ACHN (cell line): ENCODE results near the gene TWNK.
A peak's percentile ranks its signal among the peaks of the same experiment; 100 is the strongest.

Experiments
- DNase-seq: peaks from one replicate; pipeline ENCODE4 v3.0.0-alpha.2; 2015
- in situ Hi-C: cut with HindIII; loops from 2 replicates; pipeline ENCODE4 v1.10.0; 2017; ENCODE audit warnings: low sequenced_read_pairs, low pct_ligation_motif_present, low pct_unique_long_range_greater_than_20kb

TWNK gene

DNA sequence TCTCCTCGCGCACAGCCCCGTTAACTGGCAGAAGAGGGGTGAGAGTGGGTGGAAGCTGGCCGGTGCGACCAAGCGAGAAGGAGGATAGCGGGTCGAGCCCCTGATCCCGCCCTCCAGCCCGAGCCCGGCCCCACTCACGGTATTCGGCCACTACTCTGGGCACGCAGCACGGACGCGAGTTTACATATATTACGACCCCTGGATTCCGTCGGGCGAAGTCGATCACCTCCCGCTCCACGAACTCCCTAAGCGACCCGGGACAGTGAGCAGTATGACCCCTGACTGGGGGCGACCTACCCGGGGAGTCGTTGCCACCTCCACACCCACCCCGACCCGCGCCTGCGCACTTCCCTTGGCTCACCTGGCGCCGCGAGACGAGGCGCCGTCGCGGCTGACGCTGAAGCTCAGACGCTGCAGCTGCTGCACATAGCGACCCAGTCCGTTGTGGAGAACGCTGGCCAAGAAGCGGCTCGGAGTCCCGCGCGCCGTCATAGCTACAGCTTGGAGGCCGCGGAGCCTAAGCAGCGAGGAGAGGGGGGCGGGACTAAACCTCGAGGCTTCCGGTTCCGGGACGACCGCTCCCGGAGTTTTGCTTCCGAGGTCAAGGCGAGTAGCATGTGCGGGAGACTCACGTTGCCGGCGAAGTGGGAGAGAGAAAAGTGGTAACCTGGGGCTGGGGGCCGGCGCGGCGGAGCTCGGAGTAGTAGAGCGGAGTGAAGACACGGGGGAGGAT, at the start of gene TWNK, which contains the start of gene MRPL43:
TSS of gene TWNK (plus strand) at position 592 of the 733 bp plus-strand sequence. CDS start 668 bp downstream, outside the sequence.
TSS of gene MRPL43 (minus strand) at position 546 of the 733 bp plus-strand sequence. CDS start at position 492, 54 bp downstream.
- in situ Hi-C loops, result no loop called here
- DNase-seq, result peak; percentile 84

DNA sequence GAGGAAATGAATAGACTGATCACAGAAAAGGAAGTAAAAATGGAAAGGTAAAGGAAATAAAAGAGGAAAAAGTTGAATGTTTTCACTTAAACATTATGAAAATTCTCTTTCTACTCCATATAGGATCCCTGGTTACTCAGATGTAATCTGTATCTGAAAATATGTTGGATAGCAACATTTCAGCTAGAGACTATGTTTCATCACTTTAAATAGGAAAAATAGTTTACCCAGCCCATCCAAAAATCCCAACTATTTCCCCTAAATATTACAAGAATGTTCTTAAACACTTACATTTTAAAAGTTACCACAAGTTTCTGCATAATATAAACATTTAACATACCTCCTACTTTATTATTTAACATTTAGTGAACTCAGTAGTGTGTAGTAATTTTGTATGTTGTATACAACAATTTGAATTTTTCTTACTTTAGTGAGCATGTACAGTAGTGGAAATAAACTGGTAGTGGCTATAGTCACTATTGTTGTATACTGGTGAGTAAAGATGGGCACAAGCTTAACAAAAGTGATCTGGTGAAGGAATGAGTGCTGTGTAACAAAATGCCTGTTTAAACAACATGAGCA, 47.5 kb upstream of the TWNK start:
- in situ Hi-C loops, result no loop called here
- no peak for DNase-seq

DNA sequence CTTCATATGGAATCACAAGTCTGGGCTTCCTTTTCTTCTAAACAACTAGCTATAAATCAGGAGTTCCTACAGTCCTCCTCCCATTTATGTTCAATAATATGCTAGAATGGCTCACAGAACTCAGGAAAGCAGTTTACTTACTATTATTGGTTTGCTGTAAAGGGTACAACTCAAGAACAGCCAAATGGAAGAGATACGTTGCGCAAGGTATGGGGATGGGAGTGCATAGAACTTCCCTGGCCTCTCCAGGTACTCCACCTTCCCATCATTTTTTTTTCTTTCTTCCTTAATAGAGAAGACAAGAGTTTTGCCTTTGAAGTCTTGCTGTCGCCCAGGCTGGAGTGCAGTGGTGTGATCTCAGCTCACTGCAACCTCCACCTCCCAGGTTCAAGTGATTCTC, 45.1 kb upstream of the TWNK start:
- no peak for DNase-seq

DNA sequence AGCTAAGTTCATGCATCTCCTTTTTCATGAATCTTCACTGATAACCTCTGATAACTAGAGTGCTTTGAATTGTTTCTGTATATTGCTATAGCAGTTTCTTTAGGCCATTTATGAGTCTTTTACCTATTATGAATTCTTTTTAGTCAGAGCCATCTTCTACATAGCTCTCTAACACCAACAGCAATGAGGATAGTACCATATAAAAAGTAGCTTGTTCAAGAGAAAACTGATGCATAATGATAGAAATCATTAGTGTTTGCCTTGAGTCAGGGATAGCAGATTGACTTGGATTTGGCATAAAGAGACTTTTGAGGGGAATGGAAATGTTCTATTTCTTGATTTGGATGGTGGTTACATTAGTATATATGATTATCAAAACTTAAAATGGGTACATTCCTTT, 43.8 kb upstream of the TWNK start:
- in situ Hi-C loops, result no loop called here

More for the DNA sequence above, 45.1 kb upstream of the TWNK start:
- in situ Hi-C loops, result no loop called here

DNA sequence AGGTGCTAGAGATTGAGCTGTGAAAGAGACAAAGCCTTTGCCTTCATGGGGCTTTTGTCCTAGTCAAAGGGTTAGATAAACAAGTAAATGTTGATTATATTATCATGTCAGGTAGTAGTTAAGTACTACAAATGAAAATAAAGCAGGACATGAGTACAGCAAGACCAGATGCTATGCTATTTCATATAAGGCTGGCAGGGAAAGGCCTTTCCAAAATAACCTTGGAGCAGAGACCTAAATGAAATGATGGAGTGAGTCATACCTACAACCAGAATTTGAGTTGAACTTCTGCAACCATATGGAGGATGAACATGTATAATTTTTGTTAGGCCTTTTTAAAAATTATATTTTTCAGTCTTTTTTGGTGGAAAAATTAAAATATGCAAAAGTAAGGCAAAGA, 41.6 kb upstream of the TWNK start:
- DNase-seq, result no peak
- in situ Hi-C loops, result no loop called here

More for the DNA sequence above, 43.8 kb upstream of the TWNK start:
- DNase-seq, result no peak

DNA sequence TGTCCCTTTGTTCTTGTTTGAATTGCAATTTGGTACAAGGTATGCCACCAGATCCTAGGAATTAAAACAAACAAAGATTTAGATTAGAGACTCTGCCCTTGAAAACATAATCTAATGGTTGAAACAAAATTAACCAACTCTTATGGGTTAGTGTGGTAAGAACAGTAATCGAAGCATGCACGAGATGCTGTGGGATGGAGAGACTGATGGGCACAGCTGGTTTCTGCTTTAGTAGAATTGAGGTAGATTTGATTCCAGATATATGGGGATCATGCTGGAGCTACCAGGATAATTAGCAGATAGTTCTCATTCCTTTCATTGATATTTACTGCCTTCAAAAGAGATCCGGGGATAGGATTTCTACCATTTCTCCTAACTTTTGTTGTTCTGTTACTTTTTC, 38.4 kb upstream of the TWNK start:
- DNase-seq, result no peak
- in situ Hi-C loops, result no loop called here

DNA sequence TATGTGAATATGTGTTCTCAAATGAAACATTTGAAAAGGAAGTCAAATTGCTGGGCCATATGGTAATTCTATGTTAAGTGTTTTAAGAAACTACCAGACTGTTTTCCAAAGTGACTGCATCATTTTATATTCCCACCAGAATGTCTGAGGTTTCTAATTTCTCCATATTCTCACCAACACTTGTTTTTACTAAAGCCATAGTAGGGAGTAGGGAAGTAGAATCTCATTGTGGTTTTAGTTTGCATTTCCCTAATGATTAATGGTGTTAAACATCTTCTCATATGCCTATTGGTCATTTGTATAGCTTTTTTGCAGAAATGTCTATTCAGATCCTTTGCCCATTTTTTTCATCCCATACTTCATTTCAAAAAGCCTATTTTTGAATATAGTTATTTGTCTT, 27.1 kb upstream of the TWNK start:
- in situ Hi-C loops, result no loop called here
- no peak for DNase-seq

DNA sequence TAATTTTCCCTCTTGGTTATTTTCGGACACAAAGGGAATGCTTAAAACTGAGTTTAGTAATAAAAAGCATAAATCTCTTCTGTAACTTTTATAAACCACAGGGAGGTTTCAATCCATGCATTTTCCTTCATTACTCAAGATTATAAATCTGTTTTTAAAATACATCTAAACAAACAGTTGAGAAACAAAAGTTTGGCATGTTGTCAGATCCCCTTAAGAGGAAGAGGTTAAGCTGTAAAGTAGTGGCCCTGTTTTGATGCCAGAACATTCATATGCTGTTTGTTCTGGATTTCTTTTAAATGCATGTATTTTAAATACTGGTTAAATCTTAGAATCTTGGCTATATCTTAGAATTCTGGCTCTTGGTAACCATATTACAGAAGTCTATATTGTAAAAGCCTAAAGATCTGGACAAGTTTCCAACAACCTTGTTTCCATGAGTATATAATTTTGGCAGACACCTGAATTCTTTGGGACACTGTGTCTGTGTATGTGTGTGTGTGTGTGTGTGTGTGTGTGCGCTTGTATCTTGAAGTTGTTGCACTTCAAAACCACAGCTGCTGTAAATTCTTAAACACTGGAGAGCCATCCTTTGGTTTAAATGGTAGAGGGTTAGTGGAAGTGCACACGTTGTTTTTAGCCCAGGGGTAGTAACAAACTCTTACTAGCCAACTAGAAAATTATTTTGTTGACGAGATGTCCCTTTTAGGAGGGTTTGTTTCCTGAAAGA, 24.8 kb upstream of the TWNK start:
- in situ Hi-C loops, result no loop called here

DNA sequence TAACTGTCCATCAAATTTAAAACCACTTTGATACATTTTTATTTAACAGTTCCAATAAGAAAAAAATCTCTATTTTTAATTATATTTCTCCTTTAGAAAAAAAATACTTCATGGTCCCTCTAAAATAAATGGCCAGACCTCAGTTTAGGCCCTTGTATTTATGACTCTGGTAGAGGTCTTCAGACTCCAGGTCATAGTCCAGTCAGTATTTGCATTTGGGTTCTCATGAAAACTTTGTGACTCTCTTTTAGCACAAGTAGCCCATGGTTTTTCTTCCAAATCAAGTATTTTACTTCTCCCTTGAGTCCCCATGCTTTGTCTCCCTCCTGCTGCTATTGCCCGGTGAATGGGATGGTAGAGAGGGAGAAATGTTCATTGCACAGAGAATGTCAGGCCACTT, 23.5 kb upstream of the TWNK start:
- in situ Hi-C loops, result no loop called here
- no peak for DNase-seq

More for the DNA sequence above, 24.8 kb upstream of the TWNK start:
- no peak for DNase-seq

DNA sequence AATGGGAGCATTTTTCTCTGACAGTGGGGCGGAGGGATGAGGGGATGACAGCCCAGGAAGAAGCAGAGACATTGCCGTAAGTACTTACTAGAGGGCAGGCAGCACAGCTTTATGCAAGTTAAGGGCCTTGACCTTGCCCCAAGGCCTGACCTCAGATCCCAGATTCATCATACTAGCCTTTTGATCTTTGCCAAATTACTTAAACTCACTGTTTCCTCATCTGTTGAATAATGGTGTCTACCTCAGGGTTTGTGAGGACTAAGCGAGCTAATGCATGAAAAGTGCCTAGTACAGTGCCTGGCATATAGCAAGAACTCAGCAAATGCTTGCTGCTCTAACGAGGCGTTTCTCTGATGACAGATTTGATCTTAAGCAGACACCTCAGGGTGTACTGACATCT, 21.5 kb upstream of the TWNK start:
- no peak for DNase-seq
- in situ Hi-C loops, result no loop called here

DNA sequence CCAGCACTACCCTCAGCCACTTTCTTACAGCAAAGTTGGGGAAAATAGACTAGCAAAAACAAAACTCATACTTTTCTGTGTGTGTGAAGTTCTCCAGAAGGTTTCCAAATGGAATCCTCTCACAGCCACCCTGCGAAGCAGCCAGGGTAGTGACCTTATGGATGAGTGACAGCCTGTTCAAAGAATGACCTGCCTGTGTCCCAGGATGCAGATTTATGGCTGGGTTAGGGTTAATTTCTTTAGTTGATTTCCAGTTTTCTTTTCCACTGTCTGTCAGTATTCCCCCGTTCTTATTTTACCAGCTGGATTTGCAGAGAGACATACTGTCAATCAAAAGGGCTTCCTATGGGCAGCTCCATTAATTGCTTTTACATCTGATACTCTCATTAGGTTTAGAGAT, 20.5 kb upstream of the TWNK start:
- DNase-seq, result no peak
- in situ Hi-C loops, result no loop called here

DNA sequence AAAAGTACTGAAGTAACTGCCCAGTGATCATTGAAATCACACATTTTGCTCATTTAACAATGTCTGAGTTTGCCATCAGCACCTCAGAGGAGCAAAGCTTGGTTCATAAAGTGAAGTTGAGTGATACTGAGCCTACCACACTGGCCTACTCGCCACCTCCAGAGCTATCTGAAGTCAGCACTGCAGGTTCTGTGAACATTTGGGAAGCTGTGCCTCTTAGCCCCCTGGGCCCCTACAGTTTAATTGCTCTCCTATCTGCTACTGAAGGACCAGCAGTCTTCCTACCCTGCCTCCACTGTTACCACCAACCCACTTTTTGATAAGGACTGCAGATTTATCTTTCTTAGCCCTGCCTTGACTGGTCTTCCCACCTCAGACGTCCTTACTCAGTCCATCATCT, 20.0 kb upstream of the TWNK start:
- in situ Hi-C loops, result no loop called here
- DNase-seq, result no peak

DNA sequence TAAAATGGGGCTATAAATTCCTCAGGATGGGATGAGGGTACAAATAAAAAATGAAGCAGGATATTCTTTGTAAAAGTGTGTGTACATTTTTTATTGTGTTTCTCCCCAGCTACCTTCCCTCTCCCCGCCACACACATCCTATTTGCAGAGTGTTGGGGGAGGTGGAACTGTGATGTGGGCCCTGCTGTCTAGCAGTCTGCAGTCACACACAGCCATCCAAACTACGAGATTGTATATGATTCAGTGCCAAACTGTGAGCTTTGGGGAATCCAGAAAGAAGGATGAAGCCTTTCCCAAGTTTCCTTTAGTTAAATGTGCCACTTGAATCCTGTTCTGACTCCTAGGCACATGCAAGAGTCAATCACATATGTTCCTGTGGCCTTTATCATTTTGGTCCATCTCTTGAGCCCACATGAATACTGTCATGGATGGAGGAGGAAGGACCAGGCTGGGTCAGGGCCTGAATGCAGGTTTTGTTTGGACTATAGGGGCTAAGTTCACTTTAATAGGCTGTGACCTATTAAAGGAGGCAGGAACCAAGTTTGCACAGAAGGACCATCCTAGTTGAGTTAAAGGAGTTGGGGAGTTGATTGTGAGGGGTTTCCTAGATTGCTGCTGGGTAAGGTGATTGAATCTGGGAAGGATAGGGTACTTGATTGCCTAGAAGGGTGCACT, 19.1 kb upstream of the TWNK start:
- in situ Hi-C loops, result no loop called here
- DNase-seq, result no peak

DNA sequence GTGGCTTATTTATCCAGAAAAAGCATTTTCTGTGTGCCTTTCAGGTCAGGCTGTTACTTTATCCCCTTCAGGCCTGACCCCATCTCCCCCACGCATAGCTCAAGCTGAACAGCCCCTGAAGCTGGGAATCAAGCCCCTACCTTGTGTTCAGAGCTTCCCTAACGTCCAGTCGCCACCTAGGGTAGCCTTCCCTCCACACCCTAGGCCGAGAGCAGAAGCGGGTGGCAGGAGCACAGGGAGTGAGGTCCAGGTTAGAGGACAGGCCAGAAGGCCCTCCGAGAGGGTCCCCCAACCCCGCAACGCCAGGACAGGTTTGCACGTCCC, 18.5 kb upstream of the TWNK start:
- in situ Hi-C loops, result no loop called here
- no peak for DNase-seq

DNA sequence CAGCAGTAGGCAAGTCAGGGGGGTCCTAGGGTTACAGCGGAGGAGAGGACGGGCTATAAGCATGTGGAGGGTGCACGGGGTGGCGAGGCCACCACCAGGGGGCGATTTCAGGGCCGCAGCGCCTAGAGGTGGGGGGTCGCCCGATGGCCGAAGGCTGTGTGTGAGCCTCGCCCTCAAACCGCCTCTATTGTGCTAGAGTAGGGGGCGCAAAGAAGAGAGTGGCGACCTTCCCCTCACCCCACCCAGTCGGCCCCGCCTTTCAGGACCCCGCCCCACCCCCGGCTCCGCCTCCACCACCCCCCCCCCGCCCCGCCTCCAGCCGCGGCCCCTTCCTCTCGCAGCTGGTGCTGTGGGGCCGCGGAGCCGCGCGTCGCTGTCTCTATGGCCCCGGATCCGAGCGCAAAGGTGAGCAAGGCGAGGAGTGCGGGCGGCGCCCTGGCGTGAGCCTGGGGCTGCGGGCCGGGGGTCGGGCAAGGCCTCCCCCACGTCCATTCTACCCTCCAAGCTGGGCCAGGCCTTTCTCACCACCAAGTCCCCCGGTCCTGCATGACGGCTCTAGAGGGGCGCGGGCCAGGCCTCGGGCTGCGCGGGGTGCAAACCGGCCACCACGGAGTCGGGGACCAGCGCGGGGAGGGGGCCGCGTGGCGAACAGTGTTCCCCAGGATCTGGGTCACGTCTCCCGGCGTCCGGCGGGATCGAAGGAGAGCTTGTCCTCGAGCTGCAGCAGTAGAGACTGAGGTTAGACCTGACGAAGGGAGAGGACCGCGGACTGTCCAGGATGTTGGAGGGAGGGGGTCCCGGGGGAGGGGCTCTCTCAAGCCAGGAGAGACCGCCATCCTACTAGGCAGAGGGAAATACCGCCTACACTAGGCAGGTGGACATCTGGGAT, 17.9 kb upstream of the TWNK start, which contains the start of gene SEMA4G:
TSS of gene SEMA4G (plus strand) at position 318 of the 889 bp plus-strand sequence. CDS start 3,409 bp downstream, outside the sequence.
- in situ Hi-C loops, result no loop called here
- peak; percentile 41 for DNase-seq

DNA sequence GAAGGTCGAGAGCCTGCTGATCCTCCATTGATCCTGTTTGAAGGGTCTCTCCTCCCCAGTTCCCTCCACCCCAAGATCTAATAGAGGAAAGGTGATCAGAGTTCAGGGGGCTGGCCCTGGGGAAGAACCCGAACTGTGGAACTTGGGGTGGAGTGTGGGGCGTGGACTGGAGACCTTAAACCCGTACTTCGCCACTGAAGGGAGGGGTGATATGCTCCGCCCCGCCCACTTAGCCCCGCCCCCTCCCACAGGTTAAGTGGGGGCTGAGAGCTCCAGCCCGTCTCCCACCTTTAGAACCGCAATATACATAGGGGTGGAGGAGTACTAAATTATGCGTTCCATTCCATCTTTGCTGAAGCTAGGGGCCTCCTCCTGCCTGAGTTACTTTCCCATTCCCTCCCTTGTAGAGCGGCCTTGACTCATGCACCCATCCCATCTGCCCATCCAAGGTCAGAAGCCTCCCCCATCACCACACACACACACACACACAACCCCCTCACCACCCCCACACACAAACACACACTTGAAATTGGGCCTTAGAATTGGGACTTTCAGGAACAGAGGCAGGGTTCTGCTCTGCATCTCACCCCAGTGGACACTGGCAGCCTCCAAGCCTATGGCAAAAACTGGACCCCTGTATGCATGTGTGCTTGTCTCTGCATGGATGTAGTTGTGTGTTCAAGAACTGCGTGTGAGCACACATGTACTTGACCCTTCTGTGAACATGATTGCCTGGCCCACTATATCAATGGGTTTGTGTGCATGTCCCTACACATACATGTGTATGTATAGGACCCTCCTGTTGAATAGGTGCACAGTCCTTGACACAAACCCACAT, 17.0 kb upstream of the TWNK start:
- DNase-seq, result peak; percentile 30
- in situ Hi-C loops, result no loop called here
